Caco-2 (cell line): ENCODE measurements around the gene TTBK2. TPM values are rescaled to one million over a fixed set of nuclear protein-coding genes. Genes with fewer than 3 reads are reported as not detected.

Source experiments
- BruUV-seq: library from RNA; stranded (reverse); fragments of 400-500 nt; replicated peaks from 2 replicates; lab custom pipeline; 2021; lab: Mats Ljungman, UMichigan
- CTCF ChIA-PET: fragments of 300-600 bp; sonication (Branson Sonifier 250); formaldehyde crosslinking; loops from one replicate; lab custom pipeline; 2022; ENCODE audit warnings: antibody characterized with exemption; lab: Charles Lee
- POLR2A ChIA-PET: fragments of 300-600 bp; sonication (Branson Sonifier 250); formaldehyde crosslinking; loops from one replicate; lab custom pipeline; 2022; ENCODE audit warnings: antibody characterized with exemption; lab: Charles Lee
- DNase-seq, 2 experiments: peaks; one replicate each; pipeline versions ENCODE4 v3.0.0 to v3.0.0-alpha.2; 2020 to 2022
- H3K27me3 ChIP-seq: replicated peaks from 2 replicates; pipeline ENCODE4 v1.6.0; 2011; ENCODE audit warnings: low read length; ENCODE audit not compliant: control insufficient read depth, insufficient read depth
- H3K36me3 ChIP-seq: 2 replicates; pipeline ENCODE4 v1.5.1; 2011; ENCODE audit warnings: low read length; ENCODE audit not compliant: control insufficient read depth, insufficient read depth
- H3K4me1 ChIP-seq: fragments of 250-450 bp; sonication (Bioruptor Pico); 2 replicates; pipeline ENCODE4 v1.5.1; 2020; ENCODE audit warnings: mild to moderate bottlenecking
- H3K4me3 ChIP-seq: 2 replicates; pipeline ENCODE4 v1.5.1; 2011; ENCODE audit warnings: low read depth, mild to moderate bottlenecking, control low read depth, low read length
- H3K9me3 ChIP-seq: fragments of 250-450 bp; sonication (Bioruptor Pico); 2 replicates; pipeline ENCODE4 v1.5.1; 2020; ENCODE audit warnings: mild to moderate bottlenecking, moderate library complexity
- H3K27ac Mint-ChIP-seq: one replicate; pipeline ENCODE4 v1.8.0; 2022; ENCODE audit warnings: mixed read lengths; ENCODE audit not compliant: unreplicated experiment
- H3K27me3 Mint-ChIP-seq: one replicate; pipeline ENCODE4 v1.8.0; 2022; ENCODE audit warnings: mixed read lengths; ENCODE audit not compliant: insufficient read depth, unreplicated experiment
- H3K36me3 Mint-ChIP-seq: one replicate; pipeline ENCODE4 v1.8.0; 2022; ENCODE audit warnings: mild to moderate bottlenecking, mixed read lengths; ENCODE audit not compliant: insufficient read depth, unreplicated experiment
- H3K4me1 Mint-ChIP-seq: one replicate; pipeline ENCODE4 v1.8.0; 2022; ENCODE audit warnings: low read depth, mixed read lengths; ENCODE audit not compliant: unreplicated experiment
- H3K4me3 Mint-ChIP-seq: one replicate; pipeline ENCODE4 v1.8.0; 2022; ENCODE audit warnings: mild to moderate bottlenecking, moderate library complexity, mixed read lengths; ENCODE audit not compliant: unreplicated experiment
- H3K9me3 Mint-ChIP-seq: one replicate; pipeline ENCODE4 v1.8.0; 2022; ENCODE audit warnings: mixed read lengths; ENCODE audit not compliant: unreplicated experiment
- CTCF ChIP-seq, 2 experiments: fragments of 200-600 bp in 1 of 2; IDR thresholded peaks; 1 replicate in 1 of 2; 2 replicates in 1 of 2; pipeline versions ENCODE4 v1.5.1 to v1.8.0; 2011 to 2022; ENCODE audit warnings: antibody characterized with exemption in 1 of 2, control low read depth in 1 of 2, inconsistent platforms in 1 of 2, low read depth in 1 of 2, low read length in 1 of 2, mild to moderate bottlenecking in 1 of 2, moderate library complexity in 1 of 2; ENCODE audit not compliant: insufficient read depth in 1 of 2, severe bottlenecking in 1 of 2, unreplicated experiment in 1 of 2
- intact Hi-C: fragments of 100-400 bp; cut with micrococcal nuclease; formaldehyde crosslinking; loops from one replicate; pipeline ENCODE4 v1.10.0; 2022; ENCODE audit not compliant: unreplicated experiment
- total RNA-seq: library from RNA; stranded (reverse); gene quantifications from 2 replicates; pipeline ENCODE4 v1.2.3, GENCODE V29; 2022

The TTBK2 gene
- total RNA-seq, 1 experiment from 2014 or later, result 10.1 TPM

GRCh38 chr15:42749266-42749665 lies 171.3 kb downstream of the TTBK2 start:
- no peaks in the 10 kb centered on the region for H3K9me3 Mint-ChIP-seq
- ChIA-PET CTCF (no interaction called here), POLR2A (no interaction called here)
- no peaks in the 10 kb centered on the region for H3K27me3 Mint-ChIP-seq
- DNase-seq, result no peak
- no peaks in the 10 kb centered on the region for H3K27me3 ChIP-seq
- intact Hi-C loops, result no loop called here
- no peaks in the 10 kb centered on the region for H3K9me3 ChIP-seq
- no peak overlapping the region for H3K27ac Mint-ChIP-seq
- H3K36me3 ChIP-seq, result no peaks in the 10 kb centered on the region
- H3K4me3 Mint-ChIP-seq, result no peak overlapping the region
- H3K4me1 ChIP-seq, result no peaks in the 10 kb centered on the region
- no peaks in the 10 kb centered on the region for H3K36me3 Mint-ChIP-seq
- H3K4me3 ChIP-seq, result no peak overlapping the region
- no TSS peak for BruUV-seq
- TF ChIP-seq CTCF (IDR thresholded peaks at IDR 0.05; ENCODE audit: insufficient read depth in 1 of 2, low read depth in 1 of 2, low read length in 1 of 2, severe bottlenecking in 1 of 2, unreplicated experiment in 1 of 2), result no peak
- peaks cover 7% of the 10 kb centered on the region for H3K4me1 Mint-ChIP-seq

GRCh38 chr15:42744195-42744594 lies 176.4 kb downstream of the TTBK2 start:
- POLR2A ChIA-PET, result no interaction called here
- no peak overlapping the region for H3K4me3 ChIP-seq
- no TSS peak for BruUV-seq
- no peak overlapping the region for H3K4me3 Mint-ChIP-seq
- H3K36me3 Mint-ChIP-seq, result no peaks in the 10 kb centered on the region
- CTCF ChIA-PET, result no interaction called here
- no peaks in the 10 kb centered on the region for H3K9me3 ChIP-seq
- H3K4me1 Mint-ChIP-seq, result no peaks in the 10 kb centered on the region
- no peaks in the 10 kb centered on the region for H3K9me3 Mint-ChIP-seq
- no peak for TF ChIP-seq CTCF (IDR thresholded peaks at IDR 0.05; ENCODE audit: insufficient read depth in 1 of 2, low read depth in 1 of 2, low read length in 1 of 2, severe bottlenecking in 1 of 2, unreplicated experiment in 1 of 2)
- no peaks in the 10 kb centered on the region for H3K27me3 ChIP-seq
- intact Hi-C loops, result no loop called here
- no peak overlapping the region for H3K27ac Mint-ChIP-seq
- H3K27me3 Mint-ChIP-seq, result no peaks in the 10 kb centered on the region
- no peaks in the 10 kb centered on the region for H3K4me1 ChIP-seq
- no peaks in the 10 kb centered on the region for H3K36me3 ChIP-seq
- DNase-seq, result no peak

- BruUV-seq, result no TSS peak
- Mint-ChIP-seq H3K36me3 (peaks cover 6% of the 10 kb centered on the region), H3K4me3 (no peak overlapping the region), H3K9me3 (no peaks in the 10 kb centered on the region), H3K27ac (no peak overlapping the region), H3K27me3 (no peaks in the 10 kb centered on the region), H3K4me1 (no peaks in the 10 kb centered on the region)
- ChIA-PET CTCF (no interaction called here), POLR2A (no interaction called here)
- H3K9me3 ChIP-seq, result no peaks in the 10 kb centered on the region
- no peak for DNase-seq
- intact Hi-C loops, result no loop called here
- TF ChIP-seq CTCF (IDR thresholded peaks at IDR 0.05; ENCODE audit: insufficient read depth in 1 of 2, low read depth in 1 of 2, low read length in 1 of 2, severe bottlenecking in 1 of 2, unreplicated experiment in 1 of 2), result no peak
- no peaks in the 10 kb centered on the region for H3K36me3 ChIP-seq
- no peaks in the 10 kb centered on the region for H3K27me3 ChIP-seq
- H3K4me1 ChIP-seq, result no peaks in the 10 kb centered on the region; the same call in 1 of the 2 replicates
- no peak overlapping the region for H3K4me3 ChIP-seq
Measured at GRCh38 chr15:42742149-42742548, 178.4 kb downstream of the TTBK2 start.
